RWPE2 (cell line): ENCODE measurements around the gene PTGR2.

Source experiments
- ATAC-seq: fragments of 200-7000 bp; cut with Tn5 transposase; 3 replicates; pipeline ENCODE4 v1.9.1; 2021; ENCODE audit warnings: low read depth
- DNase-seq: peaks from one replicate; pipeline ENCODE4 v3.0.0-alpha.2; 2020; ENCODE audit warnings: low spot score
- H3K27ac ChIP-seq: fragments of 450-650 bp; 2 replicates; pipeline ENCODE4 v1.5.1; 2017; ENCODE audit warnings: mild to moderate bottlenecking; ENCODE audit not compliant: poor library complexity, severe bottlenecking
- H3K27me3 ChIP-seq: fragments of 250-450 bp; sonication (Bioruptor Pico); 2 replicates; pipeline ENCODE4 v1.5.1; 2021; ENCODE audit warnings: mild to moderate bottlenecking, moderate library complexity; ENCODE audit not compliant: insufficient read depth, poor library complexity, severe bottlenecking
- H3K36me3 ChIP-seq: fragments of 250-450 bp; sonication (Bioruptor Pico); 2 replicates; pipeline ENCODE4 v1.5.1; 2020; ENCODE audit warnings: low read depth, mild to moderate bottlenecking, moderate library complexity
- H3K4me1 ChIP-seq: fragments of 250-450 bp; sonication (Bioruptor Pico); 2 replicates; pipeline ENCODE4 v1.5.1; 2021; ENCODE audit warnings: mild to moderate bottlenecking, moderate library complexity; ENCODE audit not compliant: insufficient read depth, poor library complexity, severe bottlenecking
- H3K4me3 ChIP-seq: fragments of 250-450 bp; sonication (Bioruptor Pico); 2 replicates; pipeline ENCODE4 v1.5.1; 2021; ENCODE audit warnings: mild to moderate bottlenecking, moderate library complexity; ENCODE audit not compliant: severe bottlenecking
- H3K9me3 ChIP-seq: fragments of 250-450 bp; sonication (Bioruptor Pico); 2 replicates; pipeline ENCODE4 v1.5.1; 2021; ENCODE audit warnings: mild to moderate bottlenecking, moderate library complexity; ENCODE audit not compliant: severe bottlenecking
- CTCF ChIP-seq: fragments of 450-650 bp; IDR thresholded peaks from one replicate; pipeline ENCODE4 v1.5.1; 2017; ENCODE audit warnings: mild to moderate bottlenecking, moderate library complexity; ENCODE audit not compliant: poor library complexity, severe bottlenecking

Gene PTGR2

GRCh38 chr14:73878436-73878835, 26.8 kb downstream of the PTGR2 start:
- Histone ChIP-seq H3K27ac (no peak overlapping the region), H3K4me3 (no peak overlapping the region), H3K27me3 (no peaks in the 10 kb centered on the region), H3K9me3 (no peaks in the 10 kb centered on the region), H3K36me3 (peaks cover 59% of the 10 kb centered on the region), H3K4me1 (no peaks in the 10 kb centered on the region)
- DNase-seq (no peak), ATAC-seq (no peak)
- no peak for TF ChIP-seq CTCF

GRCh38 chr14:73879027-73879426, 27.4 kb downstream of the PTGR2 start:
- Histone ChIP-seq H3K27ac (no peak overlapping the region), H3K27me3 (no peaks in the 10 kb centered on the region), H3K4me3 (no peak overlapping the region), H3K9me3 (no peaks in the 10 kb centered on the region), H3K4me1 (no peaks in the 10 kb centered on the region), H3K36me3 (peaks cover 57% of the 10 kb centered on the region)
- no peak for TF ChIP-seq CTCF
- ATAC-seq (no peak), DNase-seq (no peak)

GRCh38 chr14:73884438-73885190, 33.0 kb downstream of the PTGR2 start:
- no peak for DNase-seq
- no peak overlapping the region for H3K27ac ChIP-seq
- no peak for TF ChIP-seq CTCF

GRCh38 chr14:73886449-73887317, 35.1 kb downstream of the PTGR2 start, which contains the start of gene ZNF410:
ZNF410 (plus strand) TSS chr14:73886859; CDS start chr14:73892176, 5,317 bp downstream.
- peak; percentile 96 for ATAC-seq
- Histone ChIP-seq H3K27ac (peak within 1 kb of the TSS; percentile 83), H3K4me1 (peaks cover 19% of the 10 kb centered on the region)

More at GRCh38 chr14:73884438-73885190, 33.0 kb downstream of the PTGR2 start:
- Histone ChIP-seq H3K9me3 (no peaks in the 10 kb centered on the region), H3K36me3 (peaks cover 30% of the 10 kb centered on the region), H3K4me1 (peaks cover 19% of the 10 kb centered on the region), H3K4me3 (no peak overlapping the region), H3K27me3 (no peaks in the 10 kb centered on the region)
- ATAC-seq, result no peak

More at GRCh38 chr14:73886449-73887317, 35.1 kb downstream of the PTGR2 start, which contains the start of gene ZNF410:
- peak; percentile 98 for DNase-seq
- Histone ChIP-seq H3K4me3 (peak within 1 kb of the TSS; percentile 55), H3K27me3 (no peaks in the 10 kb centered on the region), H3K36me3 (peaks cover 29% of the 10 kb centered on the region), H3K9me3 (no peaks in the 10 kb centered on the region)
- no peak for TF ChIP-seq CTCF
